Activated naive CD4-positive, alpha-beta T cell treated with anti-CD3 and anti-CD28 coated beads, Interleukin-2, amount 50 U/mL, for 24 hours (primary cell): ENCODE data around the gene CCDC6.
"Not testable (repeated sequence)": the region's sequence is repeated elsewhere in the genome, so short reads cannot be mapped to it uniquely, and the experiment has no call there.

Experiments used
- H3K27ac Mint-ChIP-seq: one replicate; pipeline ENCODE4 v1.8.0; 2021; ENCODE audit warnings: mild to moderate bottlenecking, mixed read lengths
- H3K27me3 Mint-ChIP-seq: one replicate; pipeline ENCODE4 v1.8.0; 2021; ENCODE audit warnings: mixed read lengths
- H3K36me3 Mint-ChIP-seq: one replicate; pipeline ENCODE4 v1.8.0; 2021; ENCODE audit warnings: mixed read lengths
- H3K4me1 Mint-ChIP-seq: one replicate; pipeline ENCODE4 v1.8.0; 2021; ENCODE audit warnings: mixed read lengths
- H3K4me3 Mint-ChIP-seq: one replicate; pipeline ENCODE4 v1.8.0; 2021; ENCODE audit warnings: mild to moderate bottlenecking, mixed read lengths
- H3K9me3 Mint-ChIP-seq: one replicate; pipeline ENCODE4 v1.8.0; 2021; ENCODE audit warnings: mixed read lengths

Gene CCDC6

DNA sequence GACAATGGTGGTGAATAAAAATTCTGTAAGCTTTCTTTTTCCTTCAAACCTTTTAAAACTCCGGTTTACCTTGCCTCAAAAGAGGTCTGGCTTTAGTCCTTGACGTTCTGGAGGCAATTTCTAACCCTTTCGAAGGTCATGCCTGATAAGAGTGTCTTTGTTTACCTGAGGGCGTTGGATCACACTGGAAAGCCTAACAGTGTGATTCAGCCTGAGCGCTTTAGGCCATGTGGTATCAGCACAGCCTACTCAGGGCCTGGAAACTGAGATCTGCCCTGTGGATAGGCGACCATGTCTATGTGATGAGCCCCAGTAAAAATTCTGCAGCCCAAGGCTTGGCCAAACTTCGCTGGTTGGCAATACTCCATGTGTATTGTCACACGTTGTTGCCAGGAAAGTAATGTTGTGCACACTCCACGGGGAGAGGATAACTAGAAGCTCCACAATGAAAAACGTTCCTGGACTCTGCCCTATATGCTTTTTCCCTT is 10.7 kb downstream of the CCDC6 start:
- Mint-ChIP-seq H3K27ac (no peak overlapping the region), H3K4me3 (no peak overlapping the region), H3K36me3 (peaks cover 5% of the 10 kb centered on the region), H3K4me1 (peaks cover 82% of the 10 kb centered on the region), H3K9me3 (no peaks in the 10 kb centered on the region), H3K27me3 (no peaks in the 10 kb centered on the region)

DNA sequence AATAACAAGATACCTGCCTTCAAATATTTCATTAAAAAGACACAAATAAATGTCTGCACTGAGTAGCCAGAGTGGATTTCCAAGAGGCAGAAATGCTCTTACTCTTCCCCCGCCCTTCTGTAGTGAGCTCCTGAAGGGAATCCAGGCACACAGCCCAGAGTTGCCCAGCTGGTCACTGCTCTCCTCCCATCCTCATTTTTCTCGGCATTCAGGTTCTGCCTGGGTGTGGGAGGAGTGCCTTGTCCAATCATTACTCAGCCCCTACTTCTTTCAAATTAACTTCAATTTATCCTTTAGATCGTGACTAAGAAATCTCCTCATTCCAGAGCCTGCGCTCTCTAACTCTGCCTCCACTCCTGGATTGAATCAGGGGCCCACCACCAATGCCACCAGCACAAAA is 12.2 kb downstream of the CCDC6 start:
- Mint-ChIP-seq H3K4me3 (no peak overlapping the region), H3K4me1 (peaks cover 80% of the 10 kb centered on the region), H3K27me3 (no peaks in the 10 kb centered on the region), H3K36me3 (peaks cover 8% of the 10 kb centered on the region), H3K9me3 (no peaks in the 10 kb centered on the region), H3K27ac (peak overlapping the region; percentile 74)

- Mint-ChIP-seq H3K4me1 (peaks cover 80% of the 10 kb centered on the region), H3K4me3 (no peak overlapping the region), H3K27me3 (no peaks in the 10 kb centered on the region), H3K36me3 (peaks cover 10% of the 10 kb centered on the region), H3K27ac (no peak overlapping the region), H3K9me3 (no peaks in the 10 kb centered on the region)
Observed at GRCh38 chr10:59892697-59893096, 13.7 kb downstream of the CCDC6 start.

- peaks cover 11% of the 10 kb centered on the region for H3K36me3 Mint-ChIP-seq
- no peak overlapping the region for H3K4me3 Mint-ChIP-seq
- H3K27me3 Mint-ChIP-seq: no peaks in the 10 kb centered on the region
- peaks cover 82% of the 10 kb centered on the region for H3K4me1 Mint-ChIP-seq
- H3K9me3 Mint-ChIP-seq: no peaks in the 10 kb centered on the region
- H3K27ac Mint-ChIP-seq: no peak overlapping the region
Observed at GRCh38 chr10:59891936-59892335, 14.4 kb downstream of the CCDC6 start.

GRCh38 chr10:59891349-59891748 is 15.0 kb downstream of the CCDC6 start:
- H3K4me1 Mint-ChIP-seq: peaks cover 82% of the 10 kb centered on the region
- H3K27ac Mint-ChIP-seq: no peak overlapping the region
- no peaks in the 10 kb centered on the region for H3K9me3 Mint-ChIP-seq
- H3K4me3 Mint-ChIP-seq: no peak overlapping the region
- peaks cover 11% of the 10 kb centered on the region for H3K36me3 Mint-ChIP-seq
- H3K27me3 Mint-ChIP-seq: no peaks in the 10 kb centered on the region

GRCh38 chr10:59888781-59889435 is 17.4 kb downstream of the CCDC6 start:
- no peak overlapping the region for H3K4me3 Mint-ChIP-seq
- H3K9me3 Mint-ChIP-seq: no peaks in the 10 kb centered on the region
- peaks cover 86% of the 10 kb centered on the region for H3K4me1 Mint-ChIP-seq
- no peak overlapping the region for H3K27ac Mint-ChIP-seq
- no peaks in the 10 kb centered on the region for H3K27me3 Mint-ChIP-seq
- H3K36me3 Mint-ChIP-seq: peaks cover 9% of the 10 kb centered on the region

- Mint-ChIP-seq H3K4me1 (peaks cover 85% of the 10 kb centered on the region), H3K27ac (no peak overlapping the region), H3K4me3 (no peak overlapping the region), H3K27me3 (no peaks in the 10 kb centered on the region), H3K9me3 (no peaks in the 10 kb centered on the region), H3K36me3 (peaks cover 9% of the 10 kb centered on the region)
Observed at GRCh38 chr10:59887972-59888640, 18.2 kb downstream of the CCDC6 start.

DNA sequence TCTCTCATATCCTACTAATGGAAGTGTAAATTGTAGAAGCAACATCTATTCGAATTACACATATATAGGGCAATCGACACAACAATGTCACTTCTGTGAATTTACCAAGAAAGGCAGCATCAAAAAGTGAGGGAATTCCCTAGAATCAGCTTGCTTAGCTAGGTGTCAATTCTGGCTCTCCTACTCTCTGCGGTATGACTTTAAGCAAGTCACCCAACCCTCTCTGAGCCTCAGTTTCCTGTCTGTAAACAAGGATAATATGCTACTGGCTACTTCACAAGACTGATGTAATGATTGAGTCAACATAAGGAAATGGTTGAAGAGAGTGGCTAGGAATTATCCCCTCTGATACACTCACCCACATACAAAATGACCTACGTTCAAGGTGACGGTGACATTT is 19.4 kb downstream of the CCDC6 start:
- Mint-ChIP-seq H3K27ac (peak overlapping the region; percentile 51), H3K4me3 (peak overlapping the region; percentile 30), H3K36me3 (peaks cover 9% of the 10 kb centered on the region), H3K9me3 (no peaks in the 10 kb centered on the region), H3K4me1 (peaks cover 82% of the 10 kb centered on the region), H3K27me3 (no peaks in the 10 kb centered on the region)

DNA sequence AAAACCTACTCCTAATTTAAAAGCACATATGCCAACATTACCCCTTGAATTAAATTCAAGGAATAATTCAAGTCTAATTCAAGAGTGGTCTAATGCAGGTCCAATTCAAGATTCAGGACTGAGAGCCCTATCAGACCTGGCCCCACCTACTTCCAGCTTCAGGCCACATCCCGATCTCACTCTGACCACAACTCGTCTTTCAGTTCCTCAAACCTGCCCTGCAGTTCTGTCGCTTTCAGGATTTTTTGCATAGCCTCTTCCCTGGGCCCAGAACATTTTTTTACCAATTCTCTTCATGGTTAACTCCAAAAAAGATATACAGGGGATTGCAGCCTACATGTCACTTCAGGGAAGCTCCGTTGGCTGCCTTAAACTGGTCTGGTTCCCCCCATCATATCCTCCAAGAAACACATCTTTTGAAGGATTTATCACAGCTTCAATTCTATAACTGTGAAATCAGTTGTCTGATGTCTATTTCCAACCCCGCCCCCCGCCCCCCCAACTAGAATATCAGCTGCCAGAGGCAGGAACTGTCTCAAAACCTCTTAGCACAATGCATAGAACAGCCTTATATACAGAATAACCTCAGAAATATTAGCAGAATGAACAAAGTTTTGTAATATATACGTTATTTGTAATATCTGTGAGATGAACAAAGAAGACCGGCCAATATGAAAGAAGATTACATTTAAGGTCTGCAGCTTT is 20.8 kb downstream of the CCDC6 start:
- H3K36me3 Mint-ChIP-seq: peaks cover 15% of the 10 kb centered on the region
- H3K27ac Mint-ChIP-seq: no peak overlapping the region
- peaks cover 88% of the 10 kb centered on the region for H3K4me1 Mint-ChIP-seq
- no peaks in the 10 kb centered on the region for H3K27me3 Mint-ChIP-seq
- H3K4me3 Mint-ChIP-seq: no peak overlapping the region
- H3K9me3 Mint-ChIP-seq: no peaks in the 10 kb centered on the region

DNA sequence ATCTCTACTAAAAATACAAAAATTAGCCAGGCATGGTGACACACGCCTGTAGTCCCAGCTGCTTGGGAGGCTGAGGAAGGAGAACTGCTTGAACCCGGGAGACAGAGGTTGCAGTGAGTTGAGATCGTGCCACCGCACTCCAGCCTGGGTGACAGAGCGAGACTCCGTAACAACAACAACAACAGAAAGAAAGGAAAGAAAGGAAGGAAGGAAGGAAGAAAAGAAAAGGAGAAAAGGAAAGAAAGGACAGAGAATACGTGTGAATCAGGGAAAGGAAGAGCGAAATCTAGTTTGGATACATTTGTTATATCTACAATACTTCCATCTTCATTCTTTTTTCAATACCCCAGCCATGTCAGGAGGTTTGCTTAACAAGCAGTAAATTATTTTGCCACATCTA is 21.5 kb downstream of the CCDC6 start:
- H3K9me3 Mint-ChIP-seq: not testable (repeated sequence)

DNA sequence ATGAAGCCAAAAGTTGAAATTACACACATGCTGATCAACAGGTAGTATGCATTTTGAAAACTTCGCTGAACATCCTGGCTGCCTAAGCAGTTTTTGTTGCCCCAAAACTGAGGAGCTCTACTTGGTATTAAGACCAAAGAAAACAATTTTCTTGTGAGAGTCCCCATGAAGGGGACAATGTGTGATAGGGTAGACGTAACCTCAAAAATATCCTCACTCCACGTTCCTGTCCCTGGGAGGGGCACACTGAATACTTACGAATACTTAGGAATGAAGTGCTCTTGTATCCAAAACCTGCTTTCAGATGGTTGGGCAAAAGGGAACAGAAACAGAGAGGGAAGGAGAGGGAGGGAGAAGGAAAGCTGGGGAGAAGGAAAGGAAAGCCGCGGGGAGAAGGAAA is 24.7 kb downstream of the CCDC6 start:
- Mint-ChIP-seq H3K27ac (peak overlapping the region; percentile 85), H3K4me3 (no peak overlapping the region), H3K36me3 (peaks cover 6% of the 10 kb centered on the region), H3K9me3 (no peaks in the 10 kb centered on the region), H3K4me1 (peaks cover 85% of the 10 kb centered on the region), H3K27me3 (no peaks in the 10 kb centered on the region)

More for the DNA sequence above, 21.5 kb downstream of the CCDC6 start:
- H3K4me3 Mint-ChIP-seq, H3K27me3 Mint-ChIP-seq: not testable (repeated sequence)
- Mint-ChIP-seq H3K27ac (peak overlapping the region; percentile 81), H3K36me3 (peaks cover 13% of the 10 kb centered on the region), H3K4me1 (peaks cover 89% of the 10 kb centered on the region)

GRCh38 chr10:59880971-59881510 is 25.3 kb downstream of the CCDC6 start:
- H3K4me1 Mint-ChIP-seq: peaks cover 85% of the 10 kb centered on the region
- no peaks in the 10 kb centered on the region for H3K27me3 Mint-ChIP-seq
- no peaks in the 10 kb centered on the region for H3K9me3 Mint-ChIP-seq
- peaks cover 6% of the 10 kb centered on the region for H3K36me3 Mint-ChIP-seq
- peak overlapping the region; percentile 27 for H3K4me3 Mint-ChIP-seq
- peak overlapping the region; percentile 85 for H3K27ac Mint-ChIP-seq

- peaks cover 79% of the 10 kb centered on the region for H3K4me1 Mint-ChIP-seq
- H3K36me3 Mint-ChIP-seq: peaks cover 6% of the 10 kb centered on the region
- no peaks in the 10 kb centered on the region for H3K9me3 Mint-ChIP-seq
- H3K4me3 Mint-ChIP-seq: peak overlapping the region; percentile 27
- H3K27me3 Mint-ChIP-seq: no peaks in the 10 kb centered on the region
- peak overlapping the region; percentile 15 for H3K27ac Mint-ChIP-seq
Observed at GRCh38 chr10:59880019-59880717, 26.2 kb downstream of the CCDC6 start.

GRCh38 chr10:59879363-59879913 is 26.9 kb downstream of the CCDC6 start:
- Mint-ChIP-seq H3K4me1 (peaks cover 79% of the 10 kb centered on the region), H3K27me3 (no peaks in the 10 kb centered on the region), H3K27ac (peak overlapping the region; percentile 15), H3K4me3 (peak overlapping the region; percentile 27), H3K36me3 (peaks cover 7% of the 10 kb centered on the region), H3K9me3 (no peaks in the 10 kb centered on the region)

DNA sequence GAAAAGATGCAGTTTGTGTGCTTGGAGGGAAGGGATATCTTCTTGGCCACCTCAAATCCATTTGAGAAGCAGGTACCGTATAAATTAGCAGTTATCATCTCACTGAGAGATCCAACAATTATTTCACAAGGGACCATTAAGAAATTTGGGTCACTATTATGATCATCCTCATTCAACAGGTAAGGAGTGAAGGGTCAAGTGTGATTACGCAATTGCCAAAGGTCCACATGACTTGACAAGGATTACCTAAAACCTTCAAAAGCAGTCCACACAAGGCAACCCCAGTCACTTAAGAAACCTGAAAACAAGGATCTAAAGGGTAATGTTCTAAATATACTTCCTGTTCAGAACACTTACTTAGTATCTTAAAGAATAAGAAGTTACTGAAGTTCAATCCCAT is 27.4 kb downstream of the CCDC6 start:
- H3K9me3 Mint-ChIP-seq: no peaks in the 10 kb centered on the region
- peaks cover 7% of the 10 kb centered on the region for H3K36me3 Mint-ChIP-seq
- no peak overlapping the region for H3K4me3 Mint-ChIP-seq
- peaks cover 79% of the 10 kb centered on the region for H3K4me1 Mint-ChIP-seq
- peak overlapping the region; percentile 24 for H3K27ac Mint-ChIP-seq
- no peaks in the 10 kb centered on the region for H3K27me3 Mint-ChIP-seq
